T-helper 17 cell (primary cell): ENCODE measurements around the gene VGLL1. TPM values are rescaled to one million over a fixed set of nuclear protein-coding genes. Genes with fewer than 3 reads are reported as not detected.

Experiments
- ATAC-seq: fragments of 150-1000 bp; cut with Tn5 transposase; 2 replicates; pipeline ENCODE4 v1.10.0; 2021; ENCODE audit warnings: mild to moderate bottlenecking, moderate library complexity
- DNase-seq, 3 donors: peaks; one replicate each; pipeline versions ENCODE4 v3.0.0 to v3.0.0-alpha.2; 2020 to 2021
- H3K9me3 ChIP-seq: one replicate; pipeline ENCODE4 v1.7.0; 2013; ENCODE audit warnings: low read length, mild to moderate bottlenecking; ENCODE audit not compliant: control insufficient read depth, poor library complexity, severe bottlenecking
- H3K27ac Mint-ChIP-seq: one replicate; pipeline ENCODE4 v1.8.0; 2022; ENCODE audit warnings: mild to moderate bottlenecking, moderate library complexity, mixed read lengths
- H3K27me3 Mint-ChIP-seq: one replicate; pipeline ENCODE4 v1.8.0; 2022; ENCODE audit warnings: mixed read lengths
- H3K36me3 Mint-ChIP-seq: one replicate; pipeline ENCODE4 v1.8.0; 2022; ENCODE audit warnings: low read depth, mixed read lengths
- H3K4me1 Mint-ChIP-seq: one replicate; pipeline ENCODE4 v1.8.0; 2022; ENCODE audit warnings: mild to moderate bottlenecking, mixed read lengths
- H3K4me3 Mint-ChIP-seq: one replicate; pipeline ENCODE4 v1.8.0; 2022; ENCODE audit warnings: mild to moderate bottlenecking, moderate library complexity, mixed read lengths
- total RNA-seq, 4 donors: library from RNA in 2 of 4; stranded (reverse) in 2 of 4; gene quantifications; one replicate each; pipeline ENCODE4 v1.2.3 and lab custom pipeline; 2022 to 2026

Gene VGLL1
- total RNA-seq, 2 donors from 2014 or later = not detected

- H3K4me1 Mint-ChIP-seq = peaks cover 23% of the 10 kb centered on the region
- no peaks in the 10 kb centered on the region for H3K27me3 Mint-ChIP-seq
- no peak overlapping the region for H3K27ac Mint-ChIP-seq
- no peak for ATAC-seq
- H3K9me3 ChIP-seq = no peaks in the 10 kb centered on the region
- H3K4me3 Mint-ChIP-seq = no peak overlapping the region
- DNase-seq = no peak
- no peaks in the 10 kb centered on the region for H3K36me3 Mint-ChIP-seq
Observed at GRCh38 chrX:136580316-136580715, 48.3 kb downstream of the VGLL1 start.

DNA sequence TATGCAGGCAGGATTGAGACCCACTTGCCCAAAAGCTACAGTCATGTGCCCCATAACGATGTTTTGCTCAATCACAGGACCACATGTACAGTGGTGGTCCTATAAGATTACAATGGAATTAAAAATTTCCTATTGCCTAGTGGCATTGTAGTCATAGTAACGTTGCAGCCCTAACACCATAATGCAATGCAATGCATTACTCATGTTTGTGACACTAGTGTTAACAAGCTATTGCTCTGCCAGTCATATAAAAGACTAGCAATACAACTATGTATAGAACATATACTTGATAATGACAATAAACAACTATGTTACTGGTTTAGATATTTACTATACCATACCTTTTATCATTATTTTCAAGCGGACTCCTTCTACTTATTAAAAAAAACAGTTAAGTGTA is 50.6 kb downstream of the VGLL1 start:
- Mint-ChIP-seq H3K4me3 (no peak overlapping the region), H3K36me3 (no peaks in the 10 kb centered on the region), H3K27ac (no peak overlapping the region), H3K4me1 (peaks cover 34% of the 10 kb centered on the region), H3K27me3 (no peaks in the 10 kb centered on the region)
- ATAC-seq = no peak
- DNase-seq = no peak
- H3K9me3 ChIP-seq = no peaks in the 10 kb centered on the region

DNA sequence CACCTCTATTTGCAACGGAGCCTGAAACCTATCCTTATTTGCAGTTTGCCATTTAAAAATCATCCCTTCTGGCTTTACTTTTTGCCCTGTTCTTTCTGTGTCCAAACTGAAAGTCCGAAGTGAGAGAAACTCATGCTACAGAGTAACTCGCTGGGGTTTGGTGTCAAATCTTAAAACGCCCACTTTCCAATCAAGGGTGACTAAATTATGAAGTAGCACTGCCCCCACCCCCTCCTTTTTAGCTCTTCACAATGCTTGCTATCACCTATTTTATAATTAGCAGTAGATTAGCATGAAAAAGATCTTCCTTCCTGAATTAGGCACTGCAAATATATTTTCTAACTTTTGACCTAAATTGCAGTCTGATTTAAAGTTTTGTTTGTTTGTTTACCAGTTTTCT is 52.5 kb downstream of the VGLL1 start:
- no peaks in the 10 kb centered on the region for H3K9me3 ChIP-seq
- ATAC-seq = no peak
- Mint-ChIP-seq H3K4me1 (peaks cover 32% of the 10 kb centered on the region), H3K36me3 (no peaks in the 10 kb centered on the region), H3K27ac (peak overlapping the region; percentile 94), H3K4me3 (peak overlapping the region; percentile 47), H3K27me3 (no peaks in the 10 kb centered on the region)
- no peak for DNase-seq

GRCh38 chrX:136585262-136585661 is 53.2 kb downstream of the VGLL1 start:
- DNase-seq (no peak), ATAC-seq (no peak)
- peaks cover 36% of the 10 kb centered on the region for H3K4me1 Mint-ChIP-seq
- no peaks in the 10 kb centered on the region for H3K27me3 Mint-ChIP-seq
- H3K36me3 Mint-ChIP-seq = no peaks in the 10 kb centered on the region
- H3K9me3 ChIP-seq = no peaks in the 10 kb centered on the region
- H3K27ac Mint-ChIP-seq = peak overlapping the region; percentile 94
- H3K4me3 Mint-ChIP-seq = peak overlapping the region; percentile 39

GRCh38 chrX:136585960-136586359 is 53.9 kb downstream of the VGLL1 start:
- Mint-ChIP-seq H3K4me1 (peaks cover 36% of the 10 kb centered on the region), H3K27me3 (no peaks in the 10 kb centered on the region), H3K4me3 (peak overlapping the region; percentile 77), H3K27ac (peak overlapping the region; percentile 94), H3K36me3 (no peaks in the 10 kb centered on the region)
- ATAC-seq (no peak), DNase-seq (no peak)
- no peaks in the 10 kb centered on the region for H3K9me3 ChIP-seq

DNA sequence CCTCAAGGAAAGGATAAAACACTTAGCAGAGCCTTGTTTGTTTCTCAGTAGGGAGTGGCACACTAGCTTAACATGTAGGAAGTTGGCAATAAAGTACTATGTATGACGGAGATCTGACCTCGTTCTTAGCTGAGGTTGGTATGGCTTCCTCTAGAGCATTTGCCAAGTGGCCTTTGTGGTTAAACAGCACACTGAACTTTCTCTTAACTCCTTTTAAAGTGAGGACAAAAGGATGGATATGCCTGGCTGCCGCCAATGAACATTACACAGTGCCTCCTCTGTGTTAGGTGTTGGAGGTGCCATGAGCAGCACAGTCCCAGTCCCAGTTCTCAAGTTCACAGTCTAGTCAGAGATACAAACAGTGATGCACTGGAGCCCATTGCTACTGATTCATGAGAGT is 54.4 kb downstream of the VGLL1 start:
- no peaks in the 10 kb centered on the region for H3K9me3 ChIP-seq
- no peaks in the 10 kb centered on the region for H3K36me3 Mint-ChIP-seq
- DNase-seq (peak in 2 of 3 donors; percentile 12 to 25), ATAC-seq (peak; percentile 93)
- H3K27ac Mint-ChIP-seq = peak overlapping the region; percentile 94
- H3K4me3 Mint-ChIP-seq = peak overlapping the region; percentile 77
- H3K27me3 Mint-ChIP-seq = no peaks in the 10 kb centered on the region
- H3K4me1 Mint-ChIP-seq = peaks cover 36% of the 10 kb centered on the region

DNA sequence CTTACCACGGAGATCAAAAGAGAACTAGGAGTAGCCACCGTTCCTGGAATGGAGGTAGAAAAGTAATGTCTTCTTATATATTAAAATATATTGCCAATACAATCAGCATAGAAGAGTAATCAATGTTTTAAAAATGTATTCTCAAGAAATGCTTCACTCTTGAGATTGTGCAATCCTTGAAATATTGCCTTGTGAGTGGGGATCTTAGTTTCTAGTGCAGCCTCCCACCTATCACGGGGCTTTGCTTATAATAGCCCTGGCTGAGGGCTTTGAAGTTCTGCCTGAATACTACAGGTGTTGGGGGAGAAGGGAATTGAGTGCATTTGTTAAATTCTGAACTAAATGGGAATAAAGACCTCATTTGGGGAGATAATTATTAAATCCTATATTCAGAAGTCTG is 55.5 kb downstream of the VGLL1 start:
- no peaks in the 10 kb centered on the region for H3K27me3 Mint-ChIP-seq
- H3K9me3 ChIP-seq = no peaks in the 10 kb centered on the region
- peaks cover 39% of the 10 kb centered on the region for H3K4me1 Mint-ChIP-seq
- no peaks in the 10 kb centered on the region for H3K36me3 Mint-ChIP-seq
- peak overlapping the region; percentile 94 for H3K27ac Mint-ChIP-seq
- DNase-seq = no peak
- ATAC-seq = no peak
- H3K4me3 Mint-ChIP-seq = peak overlapping the region; percentile 74

- Mint-ChIP-seq H3K4me3 (peak overlapping the region; percentile 60), H3K4me1 (peaks cover 37% of the 10 kb centered on the region), H3K27me3 (no peaks in the 10 kb centered on the region), H3K36me3 (no peaks in the 10 kb centered on the region), H3K27ac (peak overlapping the region; percentile 94)
- ATAC-seq (peak; percentile 43), DNase-seq (no peak)
- no peaks in the 10 kb centered on the region for H3K9me3 ChIP-seq
Observed at GRCh38 chrX:136588036-136588435, 56.0 kb downstream of the VGLL1 start.

DNA sequence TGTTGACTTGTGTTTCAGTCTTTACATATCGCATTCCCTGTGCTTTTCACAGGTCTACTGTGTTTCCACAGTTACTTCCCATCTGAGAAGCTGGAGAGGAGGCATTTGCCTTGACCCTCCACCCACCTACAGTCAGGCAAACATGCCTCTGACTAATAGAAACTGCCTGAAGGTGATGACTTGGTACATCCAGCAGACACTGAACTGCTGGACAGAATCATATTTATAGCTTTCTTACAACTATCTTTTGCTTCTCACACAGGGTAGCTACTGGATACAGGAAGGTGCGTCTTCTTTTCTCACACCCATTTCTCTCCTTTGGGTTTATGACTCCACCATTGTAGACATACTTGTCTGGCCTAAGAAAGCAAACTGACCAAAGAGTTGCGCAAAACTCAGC is 58.0 kb downstream of the VGLL1 start:
- Mint-ChIP-seq H3K27me3 (no peaks in the 10 kb centered on the region), H3K27ac (peak overlapping the region; percentile 94), H3K4me3 (no peak overlapping the region), H3K36me3 (no peaks in the 10 kb centered on the region), H3K4me1 (peaks cover 37% of the 10 kb centered on the region)
- ATAC-seq (no peak), DNase-seq (no peak)
- no peaks in the 10 kb centered on the region for H3K9me3 ChIP-seq

GRCh38 chrX:136597356-136597755 is 65.3 kb downstream of the VGLL1 start:
- DNase-seq (no peak), ATAC-seq (peak; percentile 55)
- H3K9me3 ChIP-seq = no peaks in the 10 kb centered on the region
- Mint-ChIP-seq H3K27me3 (no peaks in the 10 kb centered on the region), H3K36me3 (no peaks in the 10 kb centered on the region), H3K4me3 (peak overlapping the region; percentile 73), H3K4me1 (peaks cover 41% of the 10 kb centered on the region), H3K27ac (peak overlapping the region; percentile 85)

DNA sequence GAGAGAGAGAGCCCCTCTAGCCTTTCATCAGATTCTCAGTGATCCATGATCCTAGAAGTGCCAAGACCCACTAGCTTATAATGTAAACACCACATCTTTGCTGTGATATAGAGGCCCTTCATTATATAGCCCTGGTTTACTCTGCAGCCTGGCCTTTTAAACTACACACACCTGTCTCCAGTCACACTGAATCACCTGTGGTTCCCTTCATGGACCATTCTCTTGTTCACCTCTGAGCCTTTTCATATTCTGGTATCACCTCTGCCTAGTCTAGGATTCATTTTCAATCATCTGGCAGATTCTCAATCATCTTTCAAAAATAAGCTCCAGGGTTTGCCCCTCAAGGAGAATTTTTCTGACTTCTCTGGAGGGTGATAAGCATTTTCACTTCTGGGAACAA is 65.9 kb downstream of the VGLL1 start:
- Mint-ChIP-seq H3K27me3 (no peaks in the 10 kb centered on the region), H3K27ac (peak overlapping the region; percentile 85), H3K36me3 (no peaks in the 10 kb centered on the region), H3K4me3 (peak overlapping the region; percentile 73), H3K4me1 (peaks cover 41% of the 10 kb centered on the region)
- peak; percentile 13 for ATAC-seq
- no peaks in the 10 kb centered on the region for H3K9me3 ChIP-seq
- DNase-seq = no peak

- Mint-ChIP-seq H3K27ac (peak overlapping the region; percentile 85), H3K36me3 (no peaks in the 10 kb centered on the region), H3K27me3 (no peaks in the 10 kb centered on the region), H3K4me1 (peaks cover 47% of the 10 kb centered on the region), H3K4me3 (peak overlapping the region; percentile 73)
- H3K9me3 ChIP-seq = no peaks in the 10 kb centered on the region
- DNase-seq = peak in 1 of 3 donors; percentile 33
- peak; percentile 87 for ATAC-seq
Observed at GRCh38 chrX:136598631-136599030, 66.6 kb downstream of the VGLL1 start.

GRCh38 chrX:136600059-136600458 is 68.0 kb downstream of the VGLL1 start:
- peaks cover 41% of the 10 kb centered on the region for H3K4me1 Mint-ChIP-seq
- no peaks in the 10 kb centered on the region for H3K27me3 Mint-ChIP-seq
- no peak for ATAC-seq
- DNase-seq = no peak
- H3K36me3 Mint-ChIP-seq = no peaks in the 10 kb centered on the region
- H3K4me3 Mint-ChIP-seq = no peak overlapping the region
- H3K9me3 ChIP-seq = no peaks in the 10 kb centered on the region
- peak overlapping the region; percentile 32 for H3K27ac Mint-ChIP-seq
